Activated T-cell treated with anti-CD3 and anti-CD28 coated beads for 48 hours (primary cell): ENCODE results near the gene NDUFS6.

Source experiments
- DNase-seq: peaks from one replicate; pipeline ENCODE4 v3.0.0-alpha.2; 2020; ENCODE audit warnings: low read depth

The NDUFS6 gene

DNA sequence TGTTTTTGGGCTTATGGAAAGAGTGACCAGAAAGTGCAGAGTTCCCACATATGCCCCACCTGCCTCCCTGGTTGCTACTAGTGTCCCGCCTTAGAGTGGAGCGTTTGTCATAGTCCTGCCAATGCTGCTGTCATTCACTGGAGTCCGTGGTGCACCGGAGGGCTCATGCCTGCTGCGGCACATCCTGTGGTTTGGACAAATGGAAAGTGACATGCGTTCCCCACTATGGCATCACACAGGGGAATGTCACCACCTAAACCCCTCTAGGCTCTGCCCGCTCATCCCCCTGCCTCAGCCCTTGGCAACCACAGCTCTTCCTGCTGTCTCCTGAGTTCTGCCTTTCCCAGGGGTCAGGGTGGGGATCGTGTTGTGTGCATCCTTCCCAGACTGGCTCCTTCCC lies 52.3 kb downstream of the NDUFS6 start:
- DNase-seq: no peak

DNA sequence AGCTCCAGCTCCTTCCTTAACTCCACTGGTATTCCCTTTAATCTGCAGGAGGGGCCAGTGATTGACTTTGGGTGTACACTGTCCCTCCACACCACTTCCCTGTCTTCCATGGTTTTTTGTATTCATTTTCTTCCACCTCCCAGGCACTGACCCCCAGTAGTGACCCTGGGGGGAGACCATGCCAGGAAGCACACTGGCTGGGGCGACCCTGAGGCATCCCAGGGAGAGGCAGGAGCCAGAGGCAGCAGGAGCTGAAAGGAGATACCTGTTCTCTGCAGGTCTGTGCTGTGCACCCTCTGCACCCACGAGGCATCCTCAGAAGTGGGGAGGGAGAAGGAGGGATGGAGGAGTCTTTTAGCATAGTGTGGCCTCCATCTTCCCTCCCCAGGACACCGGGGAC lies 53.9 kb downstream of the NDUFS6 start:
- no peak for DNase-seq

DNA sequence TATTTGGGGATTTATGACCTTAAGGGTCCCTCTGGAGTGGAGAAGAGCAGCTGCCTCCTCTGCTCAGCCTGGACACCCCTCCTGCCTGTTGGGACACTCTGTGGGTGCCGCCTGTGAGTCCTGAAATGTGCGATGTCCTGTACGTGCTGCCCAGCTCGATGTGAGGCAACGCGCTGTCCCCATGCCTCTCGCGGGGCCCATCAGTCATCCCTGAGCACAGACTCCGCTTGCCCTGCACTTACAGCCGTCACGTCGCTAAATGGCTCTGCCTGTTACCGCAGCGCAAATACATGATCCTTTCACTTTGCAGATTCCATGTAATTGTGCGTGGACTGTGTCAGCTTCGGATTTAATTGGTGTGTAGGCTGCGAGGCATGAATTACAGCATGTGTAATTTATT lies 54.4 kb downstream of the NDUFS6 start:
- no peak for DNase-seq

DNA sequence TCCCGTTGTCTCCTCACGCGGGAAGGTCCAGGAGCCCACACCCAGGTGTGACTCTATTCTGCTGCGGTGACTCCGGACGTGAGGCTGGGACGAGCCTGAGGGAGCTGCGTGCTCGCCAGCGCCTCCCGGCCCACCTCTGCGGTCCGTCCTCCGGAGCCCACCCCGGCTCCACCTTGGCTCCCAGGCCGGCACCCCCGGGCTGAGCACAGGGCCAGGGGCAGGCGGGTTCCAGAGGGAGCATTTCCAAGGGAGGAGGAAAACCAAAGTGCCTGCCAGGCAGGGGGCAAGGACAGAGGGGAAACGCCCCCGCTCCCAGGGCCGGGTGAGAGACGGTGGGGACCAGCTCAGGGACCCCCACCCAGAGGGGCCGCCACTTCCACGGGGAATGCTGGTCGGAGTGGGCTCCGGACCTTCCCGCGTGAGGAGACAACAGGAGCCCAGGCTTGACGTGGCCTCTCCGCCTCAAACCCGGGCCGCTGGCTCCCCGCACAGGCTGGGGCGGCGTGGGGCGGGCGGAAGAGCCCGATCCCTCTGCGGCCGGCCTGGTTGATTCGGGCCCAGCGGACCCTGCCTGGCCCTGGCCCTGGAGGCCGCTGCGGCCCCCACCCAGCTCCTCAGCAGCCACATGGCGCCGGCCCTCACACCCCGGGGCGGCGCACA lies 55.5 kb downstream of the NDUFS6 start:
- no peak for DNase-seq

DNA sequence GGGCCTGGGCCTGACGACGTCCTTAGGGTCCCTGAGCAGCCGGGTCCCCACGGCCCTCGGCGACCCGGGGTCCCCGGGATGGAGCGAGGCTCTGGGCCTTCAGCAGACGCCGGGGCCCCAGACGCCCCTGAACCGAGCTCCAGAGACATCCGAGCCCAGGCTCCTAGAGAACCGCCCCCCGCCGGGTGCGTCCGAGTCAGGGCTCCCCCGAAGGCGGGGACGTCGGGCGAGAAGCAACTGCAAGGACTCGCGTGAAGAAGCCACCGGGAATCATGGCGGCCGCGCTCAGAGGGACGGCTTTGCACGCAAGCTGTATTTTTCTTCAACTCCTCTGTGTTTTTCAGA lies 56.0 kb downstream of the NDUFS6 start:
- DNase-seq: no peak

DNA sequence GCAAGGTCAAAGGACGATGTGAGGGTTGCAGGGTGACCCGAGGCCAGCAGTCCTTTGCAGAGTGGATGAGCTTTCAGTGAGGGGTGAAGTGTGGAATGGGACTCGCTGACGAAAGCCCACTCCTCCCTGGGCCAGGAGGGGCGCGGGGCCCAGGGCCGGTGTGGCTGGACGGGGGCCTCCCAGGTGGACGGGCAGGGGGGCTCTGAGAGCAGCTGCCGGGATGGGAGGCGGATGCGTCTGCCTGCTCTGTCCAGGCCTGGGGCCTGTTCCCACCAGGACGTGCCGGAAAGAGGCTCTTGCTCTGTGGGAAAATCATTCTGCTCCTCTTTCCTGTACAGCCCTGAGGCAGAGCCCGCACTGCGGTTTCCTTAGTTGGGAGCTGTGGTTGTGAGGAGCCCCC lies 57.2 kb downstream of the NDUFS6 start:
- DNase-seq: no peak

DNA sequence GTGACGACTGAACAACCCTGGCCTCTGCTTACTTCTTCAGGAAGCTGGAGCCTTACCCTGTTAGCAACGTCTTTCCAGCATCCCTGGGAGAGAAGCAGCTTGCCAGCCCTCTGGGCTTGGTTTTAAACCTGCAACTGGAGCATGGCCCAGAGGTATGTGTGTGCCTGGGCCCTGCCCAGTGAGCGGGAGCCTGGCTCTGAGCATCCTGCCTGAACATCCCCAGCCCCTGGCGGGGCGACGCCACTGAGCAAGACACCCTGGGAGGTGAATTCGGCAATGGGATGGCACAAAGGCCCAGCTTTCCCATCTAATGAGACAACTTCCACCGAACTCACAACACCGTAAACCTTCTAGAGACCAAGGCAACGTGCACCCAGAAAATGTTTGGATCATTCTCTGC lies 57.9 kb downstream of the NDUFS6 start:
- DNase-seq: no peak

DNA sequence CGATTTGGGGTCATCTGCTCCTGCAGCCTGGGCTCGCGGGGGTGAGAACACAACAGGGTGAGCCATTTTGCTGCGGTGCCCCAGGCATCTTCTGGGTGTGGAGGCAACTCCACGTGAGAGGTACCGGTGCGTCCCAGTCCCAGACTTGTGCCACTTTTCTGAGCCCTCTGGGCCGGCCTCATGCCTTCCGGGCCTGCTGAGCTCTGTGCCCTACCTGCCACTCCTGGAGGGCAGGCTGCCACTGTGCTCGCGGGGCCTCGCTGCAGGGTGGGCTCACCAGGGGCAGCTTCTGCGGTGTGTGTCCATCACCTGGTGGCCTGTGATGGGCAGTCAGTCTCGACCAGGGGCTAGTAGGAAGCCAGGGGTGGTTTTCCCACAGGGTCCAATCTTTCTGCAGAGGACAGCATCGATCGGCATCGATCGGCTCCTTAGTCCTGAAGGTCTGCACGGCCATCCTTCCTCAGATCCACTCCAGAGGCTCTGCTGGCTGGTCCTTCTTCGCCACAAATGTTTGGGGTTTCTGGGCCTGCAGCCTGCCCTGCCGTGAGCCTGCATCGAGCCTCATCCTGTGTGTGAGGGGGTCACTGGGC lies 58.9 kb downstream of the NDUFS6 start:
- DNase-seq: no peak

DNA sequence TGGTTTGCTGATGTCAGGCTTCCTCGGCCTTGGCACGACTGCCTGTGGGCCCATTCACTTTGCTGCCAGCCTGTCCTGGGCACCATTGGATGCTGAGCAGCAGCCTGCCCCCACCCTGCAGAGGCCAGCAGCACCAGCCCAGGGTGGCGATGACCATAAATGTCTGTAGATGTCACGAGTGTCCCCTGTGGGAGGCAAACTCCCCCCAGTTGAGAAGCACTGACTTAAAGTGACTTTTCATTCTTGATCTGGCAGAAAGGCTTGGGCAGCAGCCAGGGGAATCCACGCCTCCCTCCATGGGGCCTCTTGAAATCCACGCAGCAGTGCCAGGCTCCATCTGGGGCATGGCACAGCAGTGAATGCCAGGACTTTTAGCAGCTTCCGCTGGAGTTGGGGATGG lies 59.7 kb downstream of the NDUFS6 start:
- DNase-seq: no peak

DNA sequence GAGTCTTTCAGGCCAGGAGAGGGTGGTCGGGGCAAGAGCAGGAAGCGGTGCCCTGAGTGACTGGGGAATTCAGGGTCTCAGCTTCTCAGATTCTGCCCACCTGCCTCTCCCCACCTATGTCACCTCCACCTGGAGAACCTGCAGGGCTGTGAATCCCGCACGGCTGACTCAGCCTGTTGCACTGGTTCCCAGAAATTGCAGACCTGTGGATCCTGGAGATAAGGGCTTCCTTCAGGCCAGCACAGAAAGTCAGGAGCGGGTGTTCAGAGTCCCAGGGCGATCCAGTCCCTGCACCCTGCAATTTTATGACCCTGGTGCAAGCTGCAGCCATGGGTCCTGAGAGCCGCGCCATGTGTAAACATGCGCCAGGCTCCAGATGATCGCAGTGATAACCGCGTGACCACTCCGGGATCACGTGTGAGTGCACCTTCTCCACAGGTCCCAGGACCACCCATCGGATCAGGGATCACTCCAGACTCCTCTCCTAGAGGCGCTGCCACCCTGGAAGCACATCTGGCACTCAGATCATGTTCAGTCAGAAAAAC lies 63.8 kb downstream of the NDUFS6 start:
- no peak for DNase-seq

DNA sequence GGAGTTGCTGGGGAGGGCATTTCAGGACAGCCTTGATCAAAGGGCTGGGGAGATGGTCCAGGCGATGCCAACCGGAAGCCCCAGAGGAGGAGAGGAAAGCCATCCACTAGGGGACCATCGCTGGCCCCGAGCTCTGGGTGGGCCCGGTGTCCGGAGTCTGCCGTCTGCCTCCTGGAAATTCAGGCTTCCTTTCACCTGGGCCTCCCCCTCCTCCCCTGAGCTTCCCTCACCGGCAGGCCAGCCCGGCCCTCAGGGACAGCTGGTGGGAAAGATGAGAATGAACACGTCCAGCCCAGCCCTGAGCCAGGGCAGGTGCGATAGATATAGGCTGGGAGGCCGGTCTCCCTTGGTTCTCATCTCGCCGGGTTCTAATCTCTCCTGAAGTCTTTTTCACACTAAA lies 64.3 kb downstream of the NDUFS6 start:
- no peak for DNase-seq
